ENCODE measurements around the gene OLFM1. TPM values are rescaled to one million over a fixed set of nuclear protein-coding genes. Genes with fewer than 3 reads are reported as not detected.
"Not testable (repeated sequence)": the region's sequence is repeated elsewhere in the genome, so short reads cannot be mapped to it uniquely, and the experiment has no call there.

Gene OLFM1
- total RNA-seq, 1 donor from 2014 or later = not detected

DNA sequence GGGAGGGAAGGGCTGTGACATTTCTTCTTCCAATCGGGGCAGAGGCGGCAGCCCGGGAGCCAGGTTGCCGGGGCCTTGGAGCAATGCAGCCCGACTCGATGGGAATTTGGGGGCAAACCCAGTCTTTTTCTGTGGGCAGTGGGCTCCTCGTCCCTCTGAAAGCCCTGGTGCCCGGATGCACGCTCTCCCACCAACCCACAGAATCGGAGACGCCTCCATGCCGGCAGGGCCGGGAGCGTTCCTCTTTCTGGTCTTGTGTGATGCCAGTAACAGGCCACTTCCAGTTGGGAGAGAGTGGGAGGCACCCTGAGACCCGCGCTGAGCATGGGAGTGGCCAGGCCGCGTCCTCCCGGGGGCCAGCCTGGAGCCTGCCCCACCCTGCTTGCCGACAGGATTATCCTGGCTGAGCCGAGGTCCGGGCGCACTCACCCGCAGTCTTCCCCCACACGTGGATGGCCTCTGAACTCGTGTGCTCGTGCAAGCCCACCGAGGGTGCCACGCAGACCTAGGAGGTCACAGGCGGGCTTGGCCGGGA lies 17.8 kb downstream of the OLFM1 start:
- intact Hi-C loops (cut with micrococcal nuclease) = no loop called here

- intact Hi-C loops (cut with micrococcal nuclease) = no loop called here
These were observed 18.5 kb downstream of the OLFM1 start for GRCh38 chr9:135105938-135106491.

- intact Hi-C loops (cut with micrococcal nuclease) = no loop called here
These were observed 19.2 kb downstream of the OLFM1 start for GRCh38 chr9:135106551-135107270.

DNA sequence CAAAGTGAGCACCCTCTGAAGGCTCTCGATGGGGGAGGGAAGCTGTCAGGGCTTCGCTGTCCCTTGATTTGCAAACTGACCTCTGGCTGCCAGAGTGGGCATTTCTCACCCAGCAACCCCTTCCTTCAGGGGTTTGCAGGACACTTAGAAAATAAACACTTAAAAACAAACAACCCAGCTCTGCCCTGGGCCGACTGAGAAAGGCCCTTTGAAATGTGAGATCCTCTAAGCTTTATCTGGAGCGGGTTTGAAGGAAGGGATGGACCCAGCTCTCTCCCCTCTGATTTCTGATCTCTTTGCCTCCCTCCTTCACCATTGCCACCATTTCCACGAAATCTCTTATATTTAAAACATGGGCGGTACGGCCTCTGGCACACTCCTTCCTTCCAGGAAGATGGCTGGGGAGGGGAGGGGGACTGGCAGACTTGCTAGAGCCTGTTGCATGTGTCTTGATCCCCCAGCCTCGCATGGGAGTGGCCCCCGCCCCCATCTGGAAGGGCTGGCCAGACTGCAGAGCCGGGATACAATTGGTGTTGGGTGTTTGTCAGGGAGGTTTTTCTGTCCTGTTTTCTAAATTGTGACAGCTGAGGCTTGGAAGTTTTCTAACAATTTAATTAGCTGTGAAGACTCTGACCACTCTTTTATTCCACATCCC lies 20.2 kb downstream of the OLFM1 start:
- intact Hi-C loops (cut with micrococcal nuclease) = no loop called here

GRCh38 chr9:135108831-135109510 lies 21.5 kb downstream of the OLFM1 start:
- intact Hi-C loops (cut with micrococcal nuclease) = no loop called here

DNA sequence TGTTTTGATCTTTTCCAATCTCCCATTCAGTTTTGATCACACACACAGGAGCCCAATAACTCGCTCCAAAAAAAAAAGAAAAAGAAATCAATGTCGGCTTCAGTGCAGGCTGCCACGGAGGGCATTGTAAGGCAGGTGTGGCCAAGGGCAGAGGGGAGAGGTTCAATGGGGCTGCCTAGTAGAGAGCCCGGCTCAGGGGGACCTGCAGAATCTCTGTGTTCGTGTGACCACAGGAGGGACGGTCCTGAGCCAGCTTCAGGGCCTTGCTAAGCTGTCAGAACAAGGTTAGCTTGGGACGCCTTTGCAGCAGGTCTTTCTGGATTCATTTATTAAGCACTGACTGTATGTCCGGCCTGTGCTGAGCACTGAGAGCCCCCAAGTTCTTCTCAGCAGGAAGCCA lies 22.2 kb downstream of the OLFM1 start:
- intact Hi-C loops (cut with micrococcal nuclease) = no loop called here

GRCh38 chr9:135110416-135110815 lies 22.9 kb downstream of the OLFM1 start:
- intact Hi-C loops (cut with micrococcal nuclease) = no loop called here

DNA sequence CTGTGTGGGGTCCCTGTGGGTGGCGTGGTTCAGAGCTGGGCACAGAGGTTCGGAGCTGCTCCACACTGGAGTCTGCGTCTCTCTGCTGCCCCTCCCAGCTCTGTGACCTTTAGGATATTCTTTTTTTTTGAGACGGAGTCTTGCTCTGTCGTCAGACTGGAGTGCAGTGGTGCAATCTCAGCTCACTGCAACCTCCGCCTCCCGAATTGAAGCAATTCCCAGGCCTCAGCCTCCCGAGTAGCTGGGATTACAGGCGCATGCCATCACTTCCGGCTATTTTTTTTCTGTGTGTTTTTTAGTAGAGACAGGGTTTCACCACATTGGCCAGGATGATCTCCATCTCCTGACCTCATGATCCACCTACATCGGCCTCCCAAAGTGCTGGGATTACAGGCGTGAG lies 24.1 kb downstream of the OLFM1 start:
- intact Hi-C loops (cut with micrococcal nuclease) = not testable (repeated sequence)

GRCh38 chr9:135116371-135116770 lies 28.9 kb downstream of the OLFM1 start:
- intact Hi-C loops (cut with micrococcal nuclease) = no loop called here

DNA sequence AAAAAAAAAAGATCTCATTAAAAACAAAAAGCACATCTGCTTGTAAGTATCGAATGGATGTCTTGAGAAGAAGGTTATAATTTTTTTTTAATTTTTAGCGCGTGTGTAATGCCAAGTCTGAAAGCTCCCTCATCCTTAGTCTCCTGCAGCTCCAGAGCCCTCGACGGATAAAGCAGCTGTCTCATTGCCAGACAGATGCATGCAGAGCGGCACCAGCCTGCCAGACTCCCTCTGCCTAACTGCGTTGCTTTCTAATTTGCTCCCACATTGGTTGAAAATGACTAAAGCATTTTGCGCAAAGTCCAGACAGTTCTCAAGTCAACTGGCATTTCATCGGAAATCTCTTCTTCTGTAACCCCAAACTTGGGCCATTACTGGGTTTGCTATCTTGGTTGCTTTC lies 29.4 kb downstream of the OLFM1 start:
- intact Hi-C loops (cut with micrococcal nuclease) = no loop called here

DNA sequence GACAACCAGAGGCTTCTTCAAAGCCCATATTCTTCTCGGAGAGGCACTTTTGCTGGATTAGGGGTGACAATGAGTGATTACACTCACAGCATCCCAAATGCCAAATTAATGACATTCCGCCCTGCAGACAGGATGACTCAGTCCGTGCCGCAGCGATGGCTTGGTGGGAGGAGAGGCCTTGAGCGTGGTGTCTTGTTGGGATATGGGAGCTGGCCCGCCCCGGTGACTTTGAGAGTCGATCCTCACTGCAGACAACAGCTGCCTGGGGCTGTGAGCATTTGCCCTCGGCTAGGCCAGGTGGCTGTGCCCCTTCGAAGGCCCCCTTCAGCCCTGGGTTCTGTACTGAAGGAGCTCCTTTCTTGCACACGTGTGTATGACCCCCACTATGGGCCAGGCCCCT lies 29.8 kb downstream of the OLFM1 start:
- intact Hi-C loops (cut with micrococcal nuclease) = no loop called here

DNA sequence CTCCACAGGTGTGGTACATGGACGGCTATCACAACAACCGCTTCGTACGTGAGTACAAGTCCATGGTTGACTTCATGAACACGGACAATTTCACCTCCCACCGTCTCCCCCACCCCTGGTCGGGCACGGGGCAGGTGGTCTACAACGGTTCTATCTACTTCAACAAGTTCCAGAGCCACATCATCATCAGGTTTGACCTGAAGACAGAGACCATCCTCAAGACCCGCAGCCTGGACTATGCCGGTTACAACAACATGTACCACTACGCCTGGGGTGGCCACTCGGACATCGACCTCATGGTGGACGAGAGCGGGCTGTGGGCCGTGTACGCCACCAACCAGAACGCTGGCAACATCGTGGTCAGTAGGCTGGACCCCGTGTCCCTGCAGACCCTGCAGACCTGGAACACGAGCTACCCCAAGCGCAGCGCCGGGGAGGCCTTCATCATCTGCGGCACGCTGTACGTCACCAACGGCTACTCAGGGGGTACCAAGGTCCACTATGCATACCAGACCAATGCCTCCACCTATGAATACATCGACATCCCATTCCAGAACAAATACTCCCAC lies 32.1 kb downstream of the OLFM1 start:
- intact Hi-C loops (cut with micrococcal nuclease) = no loop called here

- intact Hi-C loops (cut with micrococcal nuclease) = no loop called here
These were observed 32.8 kb downstream of the OLFM1 start for GRCh38 chr9:135120249-135120648.

- intact Hi-C loops (cut with micrococcal nuclease) = no loop called here
These were observed 34.8 kb downstream of the OLFM1 start for GRCh38 chr9:135122316-135122715.

DNA sequence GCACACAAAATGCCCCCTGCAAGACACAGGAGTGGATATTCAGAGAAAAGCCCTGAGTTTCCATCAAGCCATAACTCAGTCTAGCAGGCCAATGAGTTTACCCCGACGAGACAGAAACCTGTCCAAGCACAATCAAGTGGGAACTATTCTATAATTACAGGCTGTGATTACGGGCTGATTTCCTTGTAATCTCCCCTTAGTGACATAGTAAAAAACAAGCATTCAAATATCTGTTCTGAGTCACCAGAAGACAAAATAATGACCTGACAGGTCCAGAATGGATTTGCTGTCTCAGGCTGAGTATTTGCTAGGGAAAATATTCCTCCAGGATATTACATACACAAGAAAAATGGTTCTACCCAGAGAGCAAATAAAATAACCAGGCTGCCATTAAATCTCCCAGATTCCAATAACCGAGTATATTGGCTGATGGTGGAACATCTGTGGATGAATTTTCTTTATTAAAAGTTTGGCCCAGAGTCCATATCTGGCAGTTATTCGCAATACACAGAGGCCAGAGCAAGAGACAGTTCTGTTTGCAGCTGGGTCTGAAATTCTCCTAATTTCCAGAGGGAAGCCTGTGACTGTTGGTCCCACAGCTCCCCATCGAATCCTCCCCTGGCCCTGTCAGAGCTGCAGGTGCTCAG lies 35.8 kb downstream of the OLFM1 start:
- intact Hi-C loops (cut with micrococcal nuclease) = no loop called here

- intact Hi-C loops (cut with micrococcal nuclease) = no loop called here
These were observed 36.3 kb downstream of the OLFM1 start for GRCh38 chr9:135123773-135124134.

DNA sequence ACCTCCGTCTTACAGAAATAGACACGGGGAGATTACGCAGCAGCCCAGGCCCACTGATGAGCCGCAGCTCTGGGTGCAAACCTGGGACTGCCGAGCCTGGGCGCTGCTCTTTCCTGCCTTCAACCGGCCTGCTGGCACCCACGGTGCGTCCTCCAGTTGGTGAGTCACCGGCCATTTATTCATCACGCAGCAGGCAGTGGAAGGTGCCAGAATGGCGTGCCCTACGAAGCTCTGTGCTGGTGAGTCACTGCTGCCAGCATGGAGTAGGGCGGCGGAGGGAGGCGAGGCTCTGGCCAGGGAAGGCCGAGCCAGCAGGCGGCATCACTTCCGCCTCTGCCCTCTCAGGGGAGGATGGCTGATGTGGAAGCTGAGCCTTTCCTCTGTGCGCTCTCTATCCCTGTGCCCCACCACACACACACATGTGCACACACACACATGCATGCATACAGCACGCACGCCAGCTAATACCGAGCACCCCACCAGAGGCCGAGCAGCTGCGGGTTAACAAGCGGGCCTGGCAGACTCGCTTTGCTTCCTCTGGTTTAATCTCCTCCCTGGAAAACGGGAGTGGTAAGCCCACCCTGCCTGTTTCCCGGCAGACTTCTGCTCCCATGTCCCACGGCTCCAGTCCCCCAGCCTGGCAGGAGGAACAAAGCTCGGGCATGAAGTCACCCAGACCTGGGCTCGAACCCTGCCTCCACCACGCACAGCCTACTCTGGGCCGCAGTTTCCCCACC lies 39.2 kb downstream of the OLFM1 start:
- intact Hi-C loops (cut with micrococcal nuclease) = no loop called here

GRCh38 chr9:135127718-135128670 lies 40.5 kb downstream of the OLFM1 start:
- intact Hi-C loops (cut with micrococcal nuclease) = no loop called here

GRCh38 chr9:135129137-135129695 lies 41.7 kb downstream of the OLFM1 start:
- intact Hi-C loops (cut with micrococcal nuclease) = no loop called here
